Measurements from ENCODE around the gene C5orf63. TPM values are rescaled to one million over a fixed set of nuclear protein-coding genes. Genes with fewer than 3 reads are reported as not detected.

Gene C5orf63
- total RNA-seq, 1 donor from 2014 or later: 11.8 TPM

DNA sequence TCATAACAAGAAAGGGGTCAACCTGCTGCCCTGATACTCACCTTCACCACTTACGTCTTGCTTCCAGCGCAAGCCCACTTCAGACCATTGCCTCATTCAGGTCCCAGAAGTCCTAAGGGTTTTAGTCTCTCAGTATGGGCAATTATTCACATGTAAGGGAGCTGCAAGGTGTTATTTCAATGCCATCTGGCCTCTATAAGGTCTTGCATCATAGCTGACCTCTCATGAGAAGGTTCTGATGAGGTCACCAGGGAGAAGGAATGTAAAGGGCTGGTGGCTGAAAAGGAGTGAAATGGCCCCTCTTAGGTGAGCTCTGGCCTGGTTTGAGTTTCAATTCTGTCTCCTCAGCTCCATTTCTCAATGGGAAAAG lies 41.5 kb downstream of the C5orf63 start:
- peaks cover 4% of the 10 kb centered on the region for H3K27me3 Mint-ChIP-seq (ENCODE audit: unreplicated experiment)
- peaks cover 7% of the 10 kb centered on the region for H3K9me3 Mint-ChIP-seq (ENCODE audit: unreplicated experiment)
- H3K4me1 Mint-ChIP-seq (ENCODE audit: low read depth, unreplicated experiment): peaks cover 8% of the 10 kb centered on the region
- TF ChIP-seq, protein P1, sequence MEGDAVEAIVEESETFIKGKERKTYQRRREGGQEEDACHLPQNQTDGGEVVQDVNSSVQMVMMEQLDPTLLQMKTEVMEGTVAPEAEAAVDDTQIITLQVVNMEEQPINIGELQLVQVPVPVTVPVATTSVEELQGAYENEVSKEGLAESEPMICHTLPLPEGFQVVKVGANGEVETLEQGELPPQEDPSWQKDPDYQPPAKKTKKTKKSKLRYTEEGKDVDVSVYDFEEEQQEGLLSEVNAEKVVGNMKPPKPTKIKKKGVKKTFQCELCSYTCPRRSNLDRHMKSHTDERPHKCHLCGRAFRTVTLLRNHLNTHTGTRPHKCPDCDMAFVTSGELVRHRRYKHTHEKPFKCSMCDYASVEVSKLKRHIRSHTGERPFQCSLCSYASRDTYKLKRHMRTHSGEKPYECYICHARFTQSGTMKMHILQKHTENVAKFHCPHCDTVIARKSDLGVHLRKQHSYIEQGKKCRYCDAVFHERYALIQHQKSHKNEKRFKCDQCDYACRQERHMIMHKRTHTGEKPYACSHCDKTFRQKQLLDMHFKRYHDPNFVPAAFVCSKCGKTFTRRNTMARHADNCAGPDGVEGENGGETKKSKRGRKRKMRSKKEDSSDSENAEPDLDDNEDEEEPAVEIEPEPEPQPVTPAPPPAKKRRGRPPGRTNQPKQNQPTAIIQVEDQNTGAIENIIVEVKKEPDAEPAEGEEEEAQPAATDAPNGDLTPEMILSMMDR (IDR thresholded peaks at IDR 0.05; ENCODE audit: partially characterized antibody, unreplicated experiment): no peak
- peak overlapping the region; percentile 85 for H3K4me3 Mint-ChIP-seq (ENCODE audit: unreplicated experiment)
- peak overlapping the region; percentile 72 for H3K27ac Mint-ChIP-seq (ENCODE audit: unreplicated experiment)
- no peaks in the 10 kb centered on the region for H3K36me3 Mint-ChIP-seq (ENCODE audit: unreplicated experiment)
- no peak for DNase-seq

- peak overlapping the region; percentile 72 for H3K27ac Mint-ChIP-seq (ENCODE audit: unreplicated experiment)
- H3K9me3 Mint-ChIP-seq (ENCODE audit: unreplicated experiment): peaks cover 7% of the 10 kb centered on the region
- peak; percentile 34 for DNase-seq
- no peaks in the 10 kb centered on the region for H3K36me3 Mint-ChIP-seq (ENCODE audit: unreplicated experiment)
- peaks cover 8% of the 10 kb centered on the region for H3K4me1 Mint-ChIP-seq (ENCODE audit: low read depth, unreplicated experiment)
- peaks cover 4% of the 10 kb centered on the region for H3K27me3 Mint-ChIP-seq (ENCODE audit: unreplicated experiment)
- peak overlapping the region; percentile 85 for H3K4me3 Mint-ChIP-seq (ENCODE audit: unreplicated experiment)
- TF ChIP-seq, protein P1 (IDR thresholded peaks at IDR 0.05; ENCODE audit: partially characterized antibody, unreplicated experiment): no peak
These were observed 42.0 kb downstream of the C5orf63 start for GRCh38 chr5:127031147-127031862.

DNA sequence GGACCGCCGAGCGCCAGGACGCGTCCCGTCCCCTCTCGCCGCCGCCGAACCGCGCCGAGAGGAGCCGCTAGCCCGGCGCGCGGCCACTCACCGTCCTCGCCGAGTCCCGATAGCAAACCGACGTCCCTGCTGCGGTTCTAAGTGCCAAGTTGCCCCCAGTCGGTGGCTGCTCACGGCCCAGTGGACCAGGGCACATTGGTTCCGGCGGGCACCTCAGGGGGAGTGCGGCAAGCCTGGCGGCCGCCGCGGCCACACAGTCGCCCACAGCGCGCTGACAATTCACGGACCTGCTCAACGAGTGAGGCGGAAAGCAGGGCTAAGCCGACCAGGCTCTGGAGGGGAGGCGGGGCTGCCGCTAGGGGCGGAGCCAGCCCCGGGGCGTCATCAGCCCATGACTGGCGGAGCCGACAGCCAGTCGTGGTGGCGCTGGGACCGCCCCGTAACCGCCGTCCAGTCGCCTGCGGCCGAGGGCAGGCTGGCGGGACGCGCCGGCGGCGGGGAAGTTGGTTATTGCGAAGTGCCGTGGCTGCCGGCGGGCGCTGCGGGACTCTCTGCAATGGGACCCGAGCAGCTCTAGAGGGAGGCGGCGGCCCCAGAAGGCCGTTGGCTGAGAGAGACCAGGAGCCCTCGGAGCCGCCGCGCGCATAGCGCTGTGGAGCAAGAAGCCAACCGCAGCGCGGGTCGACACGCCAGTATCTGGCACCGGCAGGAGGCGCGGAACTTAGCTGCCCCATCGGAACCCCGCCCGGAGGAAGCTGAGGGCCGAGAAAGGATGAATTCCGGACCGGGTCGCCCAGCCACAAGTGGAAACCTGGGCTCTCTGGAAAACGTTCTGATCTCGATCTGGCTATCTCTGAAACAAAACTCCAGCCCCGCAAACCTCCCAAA lies 42.8 kb downstream of the C5orf63 start, which contains the start of gene MARCHF3:
Gene MARCHF3 (minus strand): TSS at position 300 of the 888 bp plus-strand sequence. CDS start 112,387 bp downstream, outside the sequence.
- Mint-ChIP-seq H3K36me3 (ENCODE audit: unreplicated experiment) (no peaks in the 10 kb centered on the region), H3K27ac (ENCODE audit: unreplicated experiment) (peak within 1 kb of the TSS; percentile 75), H3K4me3 (ENCODE audit: unreplicated experiment) (peak within 1 kb of the TSS; percentile 86), H3K4me1 (ENCODE audit: low read depth, unreplicated experiment) (peaks cover 12% of the 10 kb centered on the region), H3K9me3 (ENCODE audit: unreplicated experiment) (peaks cover 8% of the 10 kb centered on the region), H3K27me3 (ENCODE audit: unreplicated experiment) (peaks cover 4% of the 10 kb centered on the region)
- peak; percentile 97 for DNase-seq
- TF ChIP-seq, protein P1 (IDR thresholded peaks at IDR 0.05; ENCODE audit: partially characterized antibody, unreplicated experiment): no peak

DNA sequence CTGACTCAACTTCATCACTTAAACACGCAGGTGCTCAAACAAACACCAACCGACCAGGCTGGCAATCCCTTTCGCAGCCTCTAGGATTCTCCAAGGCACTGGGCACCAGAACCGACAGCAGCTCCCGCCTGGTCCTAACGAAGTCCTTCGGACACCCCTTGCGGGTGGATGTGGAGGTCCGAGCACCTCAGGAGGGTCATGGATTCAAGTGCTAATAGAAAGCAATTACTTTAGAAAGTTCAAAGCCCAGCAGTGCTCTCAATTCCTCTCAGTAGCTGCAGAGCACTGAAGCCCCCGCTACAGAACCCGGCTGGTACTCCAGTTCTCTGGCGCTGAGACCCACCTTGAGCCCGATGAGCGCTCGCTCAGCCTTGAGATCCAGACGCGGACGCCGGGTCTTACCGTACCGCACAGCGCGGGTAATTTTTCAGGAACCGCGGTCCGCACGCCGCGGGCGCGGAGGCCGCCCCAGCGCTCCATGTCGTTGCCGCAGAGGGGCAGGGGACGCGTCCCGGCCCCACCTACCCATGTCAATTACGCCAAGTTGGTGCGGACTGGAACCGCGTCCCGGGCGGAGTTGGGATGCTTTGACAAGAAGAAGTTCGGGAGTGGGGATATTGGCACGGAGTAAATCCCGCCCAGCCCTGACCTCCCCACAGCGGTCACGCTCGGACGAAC lies 43.6 kb downstream of the C5orf63 start:
- Mint-ChIP-seq H3K27me3 (ENCODE audit: unreplicated experiment) (peaks cover 6% of the 10 kb centered on the region), H3K27ac (ENCODE audit: unreplicated experiment) (no peak overlapping the region)

More for the DNA sequence above, 43.6 kb downstream of the C5orf63 start:
- H3K9me3 Mint-ChIP-seq (ENCODE audit: unreplicated experiment): peaks cover 11% of the 10 kb centered on the region
- H3K4me1 Mint-ChIP-seq (ENCODE audit: low read depth, unreplicated experiment): peaks cover 17% of the 10 kb centered on the region
- peak overlapping the region; percentile 72 for H3K4me3 Mint-ChIP-seq (ENCODE audit: unreplicated experiment)
- H3K36me3 Mint-ChIP-seq (ENCODE audit: unreplicated experiment): no peaks in the 10 kb centered on the region
- TF ChIP-seq, protein P1 (IDR thresholded peaks at IDR 0.05; ENCODE audit: partially characterized antibody, unreplicated experiment): peak; percentile 62
- DNase-seq: peak; percentile 66
